Dermis blood vessel endothelial cell (primary cell): ENCODE data around the gene C2CD4D. TPM values are rescaled to one million over a fixed set of nuclear protein-coding genes. Genes with fewer than 3 reads are reported as not detected.
"Not testable (repeated sequence)": the region's sequence is repeated elsewhere in the genome, so short reads cannot be mapped to it uniquely, and the experiment has no call there.

ENCODE experiments used
- DNase-seq: peaks from one replicate; pipeline ENCODE4 v3.0.0; 2010
- total RNA-seq: library from RNA; depleted of rRNA; stranded (reverse); fragments of >200 nt; gene quantifications from 2 replicates; pipeline ENCODE4 v1.2.3, GENCODE V29; 2014

C2CD4D gene
- total RNA-seq, 1 donor from 2014 or later, result not detected

DNA sequence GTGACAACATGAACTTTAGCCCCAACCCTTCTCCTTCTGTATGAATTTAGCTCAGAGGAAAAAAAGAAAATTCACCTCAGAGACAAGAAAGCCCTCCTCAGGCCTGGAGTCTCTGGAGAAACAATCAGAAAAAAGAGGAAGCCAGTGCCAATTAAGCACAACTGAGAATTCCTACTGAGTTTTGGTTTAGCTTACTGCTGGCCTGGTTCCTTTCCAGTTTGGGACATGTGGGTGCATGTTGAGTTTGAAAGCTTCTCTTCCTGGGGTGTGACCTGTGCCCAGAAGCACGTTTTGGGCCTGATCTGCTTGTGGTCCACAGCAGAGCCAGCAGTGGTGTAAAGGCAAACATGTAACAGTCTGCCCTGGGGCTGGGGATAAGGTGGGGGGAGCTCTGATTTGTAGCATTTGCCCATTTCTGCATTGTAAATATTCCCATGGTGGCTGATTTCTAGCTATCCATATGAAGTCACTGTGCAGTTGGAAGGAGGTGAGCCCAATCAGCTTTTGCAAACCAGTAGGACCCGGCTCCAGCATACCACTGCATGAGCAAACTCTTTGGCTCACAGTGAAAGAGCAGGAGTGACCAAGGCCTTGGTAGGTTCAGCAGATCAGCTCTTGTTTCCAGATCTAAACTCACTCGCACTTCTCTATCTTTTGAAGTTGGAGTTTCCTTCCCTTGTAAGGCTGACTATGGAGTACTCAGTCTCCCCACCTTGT is 18.6 kb upstream of the C2CD4D start:
- no peak for DNase-seq

- no peak for DNase-seq
Measured at GRCh38 chr1:151855933-151856332, 16.3 kb upstream of the C2CD4D start.

GRCh38 chr1:151855516-151855915 is 15.9 kb upstream of the C2CD4D start:
- not testable (repeated sequence) for DNase-seq

DNA sequence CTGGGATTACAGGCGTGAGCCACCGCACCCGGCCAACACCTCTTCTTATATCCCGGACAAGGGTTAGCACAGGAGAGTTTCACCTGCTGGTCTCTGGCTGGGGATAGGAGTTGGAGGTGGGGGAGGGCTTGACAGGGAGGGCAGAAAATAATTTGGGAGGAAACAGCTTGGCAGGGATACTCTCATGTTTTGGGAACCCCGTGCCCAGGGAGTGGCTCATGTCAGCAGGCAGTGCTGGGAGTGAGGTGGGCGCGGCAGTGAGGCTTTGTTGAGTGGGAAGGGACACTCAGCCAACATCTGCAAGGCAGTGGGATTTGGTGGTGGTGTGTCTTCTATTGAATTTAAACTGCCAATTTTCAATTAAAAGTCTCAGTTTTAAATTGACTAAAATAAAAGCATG is 15.0 kb upstream of the C2CD4D start:
- DNase-seq, result no peak

GRCh38 chr1:151853411-151853943 is 13.9 kb upstream of the C2CD4D start, which contains the start of gene THEM5:
THEM5 (minus strand) TSS chr1:151853712; CDS start chr1:151853565, 147 bp downstream.
- DNase-seq, result no peak

GRCh38 chr1:151852733-151853132 is 13.1 kb upstream of the C2CD4D start:
- DNase-seq, result no peak

DNA sequence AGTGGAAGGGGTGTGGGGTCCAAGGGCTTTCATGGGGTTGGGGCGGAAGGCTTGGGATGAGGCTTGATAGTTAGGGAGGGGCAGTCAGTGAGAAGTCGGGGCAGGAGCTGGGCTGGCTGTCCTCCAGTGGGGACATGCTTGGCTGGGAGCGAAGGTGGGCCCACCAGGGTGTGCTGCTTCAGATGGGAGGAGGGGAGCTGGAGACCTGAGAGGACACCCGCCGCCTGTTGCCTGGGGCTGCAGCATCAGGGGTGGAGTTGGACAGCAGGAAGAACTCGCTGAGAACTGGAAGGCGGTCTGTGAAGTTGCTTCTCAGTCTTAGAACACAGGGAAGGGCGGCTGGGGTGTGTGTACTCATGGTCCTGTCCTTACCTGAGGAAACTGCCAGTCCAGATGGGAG is 12.3 kb upstream of the C2CD4D start:
- no peak for DNase-seq

GRCh38 chr1:151849871-151850270 is 10.3 kb upstream of the C2CD4D start:
- DNase-seq, result no peak

- DNase-seq, result no peak
Measured at GRCh38 chr1:151849126-151849525, 9.5 kb upstream of the C2CD4D start.

DNA sequence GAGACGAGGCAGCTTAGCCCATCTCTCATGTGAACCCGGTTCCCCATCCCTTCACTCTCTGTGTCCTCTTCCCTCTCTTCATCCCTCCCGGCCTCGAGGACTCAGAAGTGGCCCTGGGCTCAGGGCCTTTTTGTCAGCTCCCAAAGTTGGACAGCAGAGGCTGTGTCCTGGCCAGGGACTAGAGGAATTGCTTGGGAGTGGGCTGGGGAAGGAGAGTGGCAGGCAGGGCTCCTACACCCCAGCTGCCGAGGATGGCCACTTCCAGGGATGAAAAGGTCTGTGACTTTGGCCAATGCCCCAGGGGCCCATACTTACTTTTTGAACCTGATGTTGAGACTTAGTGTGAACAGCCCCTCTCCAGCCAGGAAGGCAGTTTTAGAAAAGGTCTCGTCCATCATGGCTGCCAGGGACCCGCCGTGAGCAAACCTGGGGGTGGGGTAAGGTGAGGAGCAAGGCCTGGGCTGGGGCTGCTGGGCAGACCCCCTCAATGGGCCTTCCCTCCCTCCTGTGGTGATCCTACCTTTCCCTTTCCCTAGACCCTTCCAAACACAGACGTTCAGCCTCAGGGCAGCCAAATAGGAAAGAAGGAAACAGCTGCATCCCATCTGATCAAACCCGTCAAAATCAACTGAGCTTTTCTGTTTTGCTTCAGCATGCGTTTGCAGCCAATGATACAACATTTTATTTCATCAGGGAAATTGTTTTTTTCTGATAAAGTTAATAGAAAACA is 8.4 kb upstream of the C2CD4D start:
- peak; percentile 86 for DNase-seq

DNA sequence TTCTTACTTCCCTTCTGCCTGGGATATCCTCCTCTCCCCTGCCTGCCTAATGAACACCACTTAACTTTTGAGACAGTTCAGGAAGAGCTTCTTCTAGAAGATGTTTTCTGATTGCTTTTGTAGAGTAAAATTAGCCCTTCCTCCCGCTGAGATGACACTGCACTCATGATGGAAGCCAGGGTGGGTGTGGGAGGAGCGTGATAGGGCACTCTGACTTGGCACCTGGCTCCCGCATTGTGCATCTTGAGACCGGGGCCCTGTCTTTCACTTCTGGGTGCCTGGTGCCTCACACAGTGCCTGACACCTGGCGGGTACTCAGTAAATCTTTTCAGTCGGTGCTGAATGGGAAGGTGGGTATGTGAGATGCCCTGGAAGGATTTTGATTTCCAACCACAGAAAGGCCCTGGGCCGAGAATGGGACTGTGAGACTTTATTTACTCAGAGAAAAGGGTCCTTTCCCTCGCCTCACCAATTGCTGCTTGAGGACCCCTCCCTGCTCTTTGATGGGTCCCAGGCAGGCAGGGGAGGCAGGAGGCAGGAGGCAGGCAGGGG is 7.1 kb upstream of the C2CD4D start:
- DNase-seq, result no peak

- peak; percentile 62 for DNase-seq
Measured at GRCh38 chr1:151846062-151846568, 6.5 kb upstream of the C2CD4D start.

GRCh38 chr1:151843398-151843797 is 3.8 kb upstream of the C2CD4D start:
- DNase-seq, result no peak

GRCh38 chr1:151841141-151841540 is 1.5 kb upstream of the C2CD4D start:
- DNase-seq, result peak; percentile 63

DNA sequence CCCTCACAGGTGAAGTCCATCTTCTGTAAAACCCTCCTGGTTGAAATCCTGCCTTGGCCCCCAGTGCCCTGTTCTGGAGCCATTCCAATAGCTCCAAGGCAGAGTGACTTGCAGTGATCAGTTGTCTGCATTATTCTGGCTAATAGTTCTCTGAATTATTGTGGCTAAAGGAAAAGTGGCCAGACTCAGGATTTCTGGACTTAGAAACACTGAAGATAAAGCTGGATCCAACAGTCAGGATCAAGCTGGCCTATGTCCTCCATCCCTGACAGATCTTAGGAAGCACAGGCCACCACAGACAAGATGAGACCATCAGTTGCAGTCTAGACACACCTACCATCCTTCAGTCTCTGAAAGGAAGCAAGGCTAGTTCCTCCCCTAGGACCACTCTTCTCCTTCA is 801 bp upstream of the C2CD4D start:
- DNase-seq, result no peak

- DNase-seq, result no peak
Measured at GRCh38 chr1:151839082-151839412, 573 bp downstream of the C2CD4D start.

- DNase-seq, result peak; percentile 29
Measured at GRCh38 chr1:151838222-151839081, 1.2 kb downstream of the C2CD4D start.

- no peak for DNase-seq
Measured at GRCh38 chr1:151837884-151838221, 1.8 kb downstream of the C2CD4D start.

DNA sequence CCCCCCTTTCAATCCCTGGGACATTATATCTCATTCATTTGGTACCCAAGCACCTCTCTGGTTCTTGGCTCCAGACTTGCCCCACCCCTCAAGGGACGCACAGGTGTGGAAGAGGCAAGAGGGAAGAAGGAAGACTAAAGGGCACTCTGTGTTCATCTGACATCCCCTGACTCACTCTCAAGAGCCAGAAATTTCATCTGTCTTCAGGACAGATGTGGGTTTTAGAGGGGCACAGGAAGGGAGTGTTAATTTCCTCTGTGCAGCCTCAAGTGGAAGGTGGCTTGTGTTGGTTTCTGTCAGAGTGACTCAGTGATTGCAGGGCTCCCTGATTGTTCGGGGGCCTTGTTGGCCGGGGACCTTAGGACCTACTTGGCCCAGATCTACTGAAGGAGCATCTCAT is 2.4 kb downstream of the C2CD4D start:
- no peak for DNase-seq

- DNase-seq, result no peak
Measured at GRCh38 chr1:151835596-151835995, 4.0 kb downstream of the C2CD4D start.

DNA sequence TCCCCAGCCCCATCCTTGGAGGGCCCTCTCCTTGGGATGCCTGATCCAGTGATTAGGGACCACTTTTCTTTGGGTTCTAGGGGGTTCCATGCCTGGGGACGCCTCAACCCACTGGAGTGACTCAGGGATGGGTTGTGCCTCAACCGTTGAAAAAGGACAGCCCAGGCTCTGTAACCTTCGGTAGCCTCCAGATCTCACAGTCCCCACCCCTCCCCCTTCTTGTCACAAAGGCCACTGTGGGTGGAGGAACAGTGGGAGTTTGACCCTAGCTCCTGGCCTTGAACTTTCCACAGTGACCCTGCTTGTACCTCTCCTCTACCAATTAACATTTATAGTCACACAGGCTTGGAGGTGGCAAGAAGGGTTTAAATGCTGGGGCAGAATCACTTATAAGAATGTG is 5.4 kb downstream of the C2CD4D start:
- no peak for DNase-seq

DNA sequence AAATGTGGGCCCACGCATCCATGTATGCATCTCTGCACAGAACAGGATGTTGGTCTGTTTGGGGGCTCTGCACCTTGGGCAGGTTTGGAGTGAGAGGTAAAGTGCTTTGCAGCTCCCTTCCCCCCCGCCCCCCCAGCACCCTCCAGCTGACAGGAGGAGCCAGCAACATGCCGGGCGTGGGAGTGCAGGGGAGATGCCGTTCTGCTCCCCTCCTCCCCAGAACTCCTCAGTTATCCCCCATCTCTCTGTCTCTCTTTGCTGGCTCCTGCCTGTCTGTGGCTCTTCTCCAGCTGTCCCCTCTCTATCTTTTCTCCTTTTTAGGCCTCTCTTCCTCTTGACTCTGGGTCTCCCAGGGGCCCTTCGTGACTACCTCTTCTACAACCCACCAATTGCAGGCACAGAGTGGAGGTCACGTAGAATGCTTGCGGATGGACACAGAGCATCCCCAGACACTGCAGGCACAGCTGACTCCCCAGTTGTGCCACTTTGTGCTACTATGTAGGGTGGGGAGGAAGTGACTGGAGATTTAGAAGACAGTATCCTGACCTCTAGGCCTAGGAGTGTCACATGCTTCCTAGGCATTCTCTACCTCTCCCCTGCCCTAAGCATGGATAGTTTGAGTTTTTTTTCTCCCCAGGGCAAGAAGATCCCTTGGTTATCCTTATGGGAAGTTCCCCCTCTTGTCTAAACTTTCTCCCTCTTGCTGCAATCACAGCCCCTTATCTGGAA is 6.3 kb downstream of the C2CD4D start:
- no peak for DNase-seq
